Vagina (tissue), 2 donors: Measurements from ENCODE around the gene MOCS1. TPM values are rescaled to one million over a fixed set of nuclear protein-coding genes. Genes with fewer than 3 reads are reported as not detected.

Experiments
- DNase-seq, 2 donors: peaks; one replicate each; pipeline ENCODE4 v3.0.0-alpha.2; 2017; ENCODE audit errors: extremely low spot score in 2 of 2
- H3K27ac ChIP-seq: fragments of 200-600 bp; sonication (generic); one replicate; pipeline ENCODE4 v1.5.1; 2019
- H3K27me3 ChIP-seq: fragments of 200-600 bp; sonication (generic); one replicate; pipeline ENCODE4 v1.5.1; 2019
- H3K36me3 ChIP-seq, 2 donors: fragments of 200-600 bp; sonication (generic); one replicate each; pipeline ENCODE4 v1.5.1; 2017 to 2019
- H3K4me1 ChIP-seq: fragments of 200-600 bp; sonication (generic); one replicate; pipeline ENCODE4 v1.5.1; 2019
- H3K4me3 ChIP-seq, 2 donors: fragments of 200-600 bp; sonication (generic); 1 replicate in 1 of 2; 2 replicates in 1 of 2; pipeline ENCODE4 v1.5.1; 2016 to 2019
- H3K9me3 ChIP-seq: fragments of 200-600 bp; sonication (generic); one replicate; pipeline ENCODE4 v1.5.1; 2019
- CTCF ChIP-seq, 3 experiments: fragments of 450-650 bp in 2 of 3; fragments of 200-600 bp in 1 of 3; sonication (generic) in 1 of 3; IDR thresholded peaks; one replicate each; pipeline ENCODE4 v1.5.1; 2017 to 2019; ENCODE audit warnings: antibody characterized with exemption in 3 of 3, mild to moderate bottlenecking in 2 of 3, moderate library complexity in 2 of 3
- POLR2A ChIP-seq, 2 donors: fragments of 450-650 bp; IDR thresholded peaks; one replicate each; pipeline ENCODE4 v1.6.1; 2017; ENCODE audit warnings: antibody characterized with exemption in 2 of 2, mild to moderate bottlenecking in 2 of 2, moderate library complexity in 2 of 2
- POLR2AphosphoS5 ChIP-seq, 2 donors: sonication (generic); formaldehyde crosslinking; IDR thresholded peaks; one replicate each; pipeline ENCODE4 v1.9.0; 2017; ENCODE audit warnings: antibody characterized with exemption in 2 of 2, mild to moderate bottlenecking in 2 of 2, low read depth in 1 of 2; ENCODE audit not compliant: insufficient read depth in 1 of 2
- intact Hi-C: fragments of 100-400 bp; cut with DNase I; formaldehyde crosslinking; loops from one replicate; pipeline ENCODE4 v1.15.1; 2023
- total RNA-seq: library from RNA; depleted of rRNA; stranded (reverse); fragments of >200 nt; gene quantifications from one replicate; pipeline ENCODE4 v1.2.3, GENCODE V29; 2016

The MOCS1 gene
- total RNA-seq, 1 donor from 2014 or later = 14.7 TPM

- DNase-seq = no peak
- intact Hi-C loops = no loop called here
- Histone ChIP-seq H3K36me3 (peaks cover 0 to 14% of the 10 kb centered on the region in 2 donors), H3K9me3 (no peaks in the 10 kb centered on the region), H3K27ac (no peak overlapping the region), H3K4me3 (no peak overlapping the region), H3K4me1 (peaks cover 6% of the 10 kb centered on the region), H3K27me3 (no peaks in the 10 kb centered on the region)
- TF ChIP-seq CTCF (IDR thresholded peaks at IDR 0.05) (no peak), POLR2AphosphoS5 (IDR thresholded peaks at IDR 0.05; ENCODE audit: insufficient read depth in 1 of 2, low read depth in 1 of 2) (no peak), POLR2A (IDR thresholded peaks at IDR 0.05) (no peak)
Measured at GRCh38 chr6:39925191-39925930, 8.9 kb downstream of the MOCS1 start.

DNA sequence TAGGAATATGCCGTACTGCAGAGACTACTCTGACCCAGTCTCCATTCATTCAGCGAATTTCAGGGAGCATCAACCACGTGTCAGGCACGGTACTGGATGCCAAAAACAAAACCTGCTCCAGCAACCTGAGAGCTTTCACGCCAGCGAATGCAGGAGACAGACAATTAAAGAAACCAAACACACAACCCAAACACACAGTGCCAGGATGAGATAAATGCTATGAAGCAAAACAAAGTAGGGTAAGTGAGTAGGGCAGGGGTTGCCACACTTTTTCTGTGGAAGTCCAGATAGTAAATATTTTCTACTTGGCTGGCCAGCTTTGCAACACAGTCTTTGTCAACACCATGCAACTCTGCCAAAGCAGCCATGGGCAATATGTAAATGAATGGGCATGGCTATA lies 10.0 kb downstream of the MOCS1 start:
- no peaks in the 10 kb centered on the region for H3K9me3 ChIP-seq
- H3K27me3 ChIP-seq = no peaks in the 10 kb centered on the region
- intact Hi-C loops = no loop called here
- no peak overlapping the region for H3K27ac ChIP-seq
- TF ChIP-seq POLR2A (IDR thresholded peaks at IDR 0.05) (no peak), CTCF (IDR thresholded peaks at IDR 0.05) (no peak), POLR2AphosphoS5 (IDR thresholded peaks at IDR 0.05; ENCODE audit: insufficient read depth in 1 of 2, low read depth in 1 of 2) (no peak)
- H3K4me1 ChIP-seq = no peaks in the 10 kb centered on the region
- H3K4me3 ChIP-seq = no peak overlapping the region
- no peak for DNase-seq
- peaks cover 0 to 14% of the 10 kb centered on the region in 2 donors for H3K36me3 ChIP-seq

- intact Hi-C loops = no loop called here
- TF ChIP-seq POLR2A (IDR thresholded peaks at IDR 0.05) (no peak), CTCF (IDR thresholded peaks at IDR 0.05) (no peak), POLR2AphosphoS5 (IDR thresholded peaks at IDR 0.05; ENCODE audit: insufficient read depth in 1 of 2, low read depth in 1 of 2) (no peak)
- Histone ChIP-seq H3K27ac (no peak overlapping the region), H3K27me3 (no peaks in the 10 kb centered on the region), H3K4me1 (no peaks in the 10 kb centered on the region), H3K36me3 (peaks cover 0 to 14% of the 10 kb centered on the region in 2 donors), H3K9me3 (no peaks in the 10 kb centered on the region), H3K4me3 (no peak overlapping the region)
- no peak for DNase-seq
Measured at GRCh38 chr6:39923861-39924260, 10.4 kb downstream of the MOCS1 start.

DNA sequence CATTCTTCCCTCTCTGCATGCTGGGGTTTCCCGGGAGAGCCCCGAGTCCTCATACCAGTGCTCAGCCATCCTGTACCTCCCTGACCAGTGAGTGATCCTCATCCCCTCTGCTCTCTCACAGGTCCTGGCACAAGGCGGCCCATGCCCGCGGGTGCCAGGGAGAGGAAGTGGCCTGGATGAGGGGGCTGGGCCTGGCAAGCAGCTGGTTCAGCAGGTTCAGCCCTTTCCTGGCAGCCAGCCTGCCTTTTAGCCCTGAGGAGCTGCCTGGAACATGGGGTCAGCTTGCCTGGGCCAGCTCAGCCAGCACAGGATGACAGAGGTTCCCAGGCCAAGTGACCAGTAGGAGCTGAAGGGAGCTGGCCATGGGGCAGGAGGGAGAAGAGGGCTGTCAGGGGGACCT lies 10.9 kb downstream of the MOCS1 start:
- intact Hi-C loops = no loop called here

More for the DNA sequence above, 10.9 kb downstream of the MOCS1 start:
- no peaks in the 10 kb centered on the region for H3K4me1 ChIP-seq
- no peak overlapping the region for H3K4me3 ChIP-seq
- H3K27me3 ChIP-seq = no peaks in the 10 kb centered on the region
- peaks cover 0 to 14% of the 10 kb centered on the region in 2 donors for H3K36me3 ChIP-seq
- H3K9me3 ChIP-seq = no peaks in the 10 kb centered on the region
- DNase-seq = no peak
- TF ChIP-seq CTCF (IDR thresholded peaks at IDR 0.05) (no peak), POLR2AphosphoS5 (IDR thresholded peaks at IDR 0.05; ENCODE audit: insufficient read depth in 1 of 2, low read depth in 1 of 2) (no peak), POLR2A (IDR thresholded peaks at IDR 0.05) (no peak)
- H3K27ac ChIP-seq = no peak overlapping the region
